Measurements from ENCODE around the gene KCNMB3.

DNA sequence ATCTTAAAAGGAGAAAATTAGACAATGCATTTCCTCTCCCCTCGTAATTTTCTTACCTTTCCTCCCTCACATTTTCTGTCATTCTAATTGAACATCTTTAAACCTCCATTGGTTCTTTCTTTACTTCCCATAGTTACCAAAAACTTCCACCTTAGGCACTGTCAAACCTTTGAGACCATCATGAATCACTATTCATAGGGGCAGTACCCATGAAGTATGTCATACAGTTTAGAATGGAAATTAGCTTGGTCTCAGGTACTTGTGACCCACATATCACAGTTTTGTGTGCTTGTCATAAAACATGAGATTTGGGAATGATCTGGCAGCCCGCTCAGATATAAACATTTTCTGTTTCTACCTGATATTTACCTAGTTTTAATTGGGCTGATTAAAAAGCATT lies 50.1 kb downstream of the KCNMB3 start:
- TF ChIP-seq CTCF (conservative IDR thresholded peaks at IDR 0.05; ENCODE audit: low read length) = no peak
- TF ChIP-seq EZH2phosphoT487 (IDR thresholded peaks at IDR 0.05; ENCODE audit: borderline replicate concordance) = no peak

Data from Loucy (cell line).